ENCODE measurements around the gene FAM72C.
"Not testable (repeated sequence)": the region's sequence is repeated elsewhere in the genome, so short reads cannot be mapped to it uniquely, and the experiment has no call there.

The FAM72C gene

GRCh38 chr1:143971924-143972700 is at the start of gene FAM72C:
Gene FAM72C, minus strand, starts transcription at chr1:143971986. Its CDS starts 845 bp downstream, at chr1:143971141.
- DNase-seq (ENCODE audit: low read depth in 2 of 2), result not testable (repeated sequence)

- DNase-seq (ENCODE audit: low read depth in 2 of 2), result not testable (repeated sequence)
Observed at GRCh38 chr1:144020001-144020738, 48.4 kb upstream of the FAM72C start.

GRCh38 chr1:144019101-144019500 is 47.3 kb upstream of the FAM72C start:
- not testable (repeated sequence) for DNase-seq (ENCODE audit: low read depth in 2 of 2)

GRCh38 chr1:144015180-144015966 is 43.6 kb upstream of the FAM72C start:
- DNase-seq (ENCODE audit: low read depth in 2 of 2), result not testable (repeated sequence)

GRCh38 chr1:144014528-144014927 is 42.7 kb upstream of the FAM72C start:
- not testable (repeated sequence) for DNase-seq (ENCODE audit: low read depth in 2 of 2)

- DNase-seq (ENCODE audit: low read depth in 2 of 2), result not testable (repeated sequence)
Observed at GRCh38 chr1:144014121-144014520, 42.3 kb upstream of the FAM72C start.

- not testable (repeated sequence) for DNase-seq (ENCODE audit: low read depth in 2 of 2)
Observed at GRCh38 chr1:144012168-144012733, 40.5 kb upstream of the FAM72C start.

GRCh38 chr1:144009410-144009809 is 37.6 kb upstream of the FAM72C start:
- not testable (repeated sequence) for DNase-seq (ENCODE audit: low read depth in 2 of 2)

GRCh38 chr1:144004259-144004658 is 32.5 kb upstream of the FAM72C start:
- DNase-seq (ENCODE audit: low read depth in 2 of 2), result not testable (repeated sequence)

GRCh38 chr1:144003306-144004029 is 31.7 kb upstream of the FAM72C start:
- not testable (repeated sequence) for DNase-seq (ENCODE audit: low read depth in 2 of 2)

GRCh38 chr1:144002141-144002881 is 30.5 kb upstream of the FAM72C start:
- DNase-seq (ENCODE audit: low read depth in 2 of 2), result not testable (repeated sequence)

GRCh38 chr1:144001077-144001476 is 29.3 kb upstream of the FAM72C start:
- not testable (repeated sequence) for DNase-seq (ENCODE audit: low read depth in 2 of 2)

GRCh38 chr1:143996020-143996419 is 24.2 kb upstream of the FAM72C start:
- DNase-seq (ENCODE audit: low read depth in 2 of 2), result not testable (repeated sequence)

- DNase-seq (ENCODE audit: low read depth in 2 of 2), result not testable (repeated sequence)
Observed at GRCh38 chr1:143993301-143993907, 21.6 kb upstream of the FAM72C start.

GRCh38 chr1:143990699-143991098 is 18.9 kb upstream of the FAM72C start:
- DNase-seq (ENCODE audit: low read depth in 2 of 2), result not testable (repeated sequence)

- not testable (repeated sequence) for DNase-seq (ENCODE audit: low read depth in 2 of 2)
Observed at GRCh38 chr1:143989719-143990118, 17.9 kb upstream of the FAM72C start.

- not testable (repeated sequence) for DNase-seq (ENCODE audit: low read depth in 2 of 2)
Observed at GRCh38 chr1:143989427-143989712, 17.6 kb upstream of the FAM72C start.

GRCh38 chr1:143988602-143989426 is 17.0 kb upstream of the FAM72C start:
- not testable (repeated sequence) for DNase-seq (ENCODE audit: low read depth in 2 of 2)

GRCh38 chr1:143987868-143988267 is 16.1 kb upstream of the FAM72C start:
- DNase-seq (ENCODE audit: low read depth in 2 of 2), result not testable (repeated sequence)
